ENCODE results near the gene PTH.

PTH gene

DNA sequence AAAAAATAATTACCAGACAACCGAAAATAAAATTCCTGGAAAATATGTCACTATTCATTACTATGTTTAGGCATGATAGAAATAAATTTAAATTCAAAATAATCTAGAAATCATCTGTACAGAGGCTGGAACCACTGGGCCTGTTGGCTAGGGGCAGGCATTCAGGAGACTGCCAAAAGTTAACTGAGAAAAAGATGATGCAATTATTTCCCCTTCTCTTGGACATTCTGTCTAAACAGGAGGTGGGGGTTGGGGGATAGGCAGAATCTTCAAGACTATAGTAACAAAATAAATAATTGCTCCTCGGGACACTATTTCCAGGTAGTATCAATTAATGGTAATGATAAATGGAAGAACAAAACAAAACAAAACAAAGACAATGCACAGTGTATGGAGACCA, 46.9 kb downstream of the PTH start:
- DNase-seq = no peak

DNA sequence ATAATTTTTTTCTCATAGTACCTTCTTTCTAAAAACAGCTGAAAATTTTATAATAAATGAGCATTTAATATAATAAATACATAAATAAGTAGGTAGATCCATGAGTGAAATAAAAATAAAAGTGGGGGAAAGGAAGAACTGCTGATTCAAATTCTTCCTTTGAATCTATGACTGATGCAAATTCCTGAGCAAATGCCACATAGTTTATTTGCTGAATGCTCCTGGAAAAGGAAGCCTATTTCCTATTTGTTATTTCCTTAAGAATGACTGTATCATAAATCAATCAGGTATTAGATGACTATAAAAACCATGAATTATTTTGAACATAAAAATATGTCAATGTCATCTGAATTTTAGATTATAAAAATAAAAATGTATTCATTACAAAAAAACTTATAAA, 49.4 kb downstream of the PTH start:
- DNase-seq = no peak

DNA sequence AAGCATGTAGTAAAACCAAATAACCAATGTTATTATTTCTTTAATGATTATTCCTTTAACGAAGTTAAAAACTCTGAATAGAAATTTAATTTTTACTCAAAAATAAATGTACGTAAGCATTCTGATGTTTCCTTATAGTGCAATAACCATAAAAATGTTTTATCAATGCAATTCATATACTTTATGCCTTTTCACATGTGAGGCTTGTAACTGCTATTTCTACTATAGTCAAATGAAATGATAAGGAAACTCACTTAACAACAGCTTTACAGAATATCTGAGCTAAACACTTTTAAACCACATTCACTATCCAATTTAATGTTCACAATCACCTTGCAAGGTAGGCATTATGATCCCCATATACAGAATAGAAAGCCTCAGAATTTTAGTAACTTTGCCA, 50.2 kb downstream of the PTH start:
- no peak for DNase-seq
